NCI-H446 (cell line): ENCODE data around the gene CEP57.

Source experiments
- DNase-seq, 2 experiments: peaks; one replicate each; lab custom pipeline; 2025; lab: John Stamatoyannopoulos, UW

Gene CEP57

DNA sequence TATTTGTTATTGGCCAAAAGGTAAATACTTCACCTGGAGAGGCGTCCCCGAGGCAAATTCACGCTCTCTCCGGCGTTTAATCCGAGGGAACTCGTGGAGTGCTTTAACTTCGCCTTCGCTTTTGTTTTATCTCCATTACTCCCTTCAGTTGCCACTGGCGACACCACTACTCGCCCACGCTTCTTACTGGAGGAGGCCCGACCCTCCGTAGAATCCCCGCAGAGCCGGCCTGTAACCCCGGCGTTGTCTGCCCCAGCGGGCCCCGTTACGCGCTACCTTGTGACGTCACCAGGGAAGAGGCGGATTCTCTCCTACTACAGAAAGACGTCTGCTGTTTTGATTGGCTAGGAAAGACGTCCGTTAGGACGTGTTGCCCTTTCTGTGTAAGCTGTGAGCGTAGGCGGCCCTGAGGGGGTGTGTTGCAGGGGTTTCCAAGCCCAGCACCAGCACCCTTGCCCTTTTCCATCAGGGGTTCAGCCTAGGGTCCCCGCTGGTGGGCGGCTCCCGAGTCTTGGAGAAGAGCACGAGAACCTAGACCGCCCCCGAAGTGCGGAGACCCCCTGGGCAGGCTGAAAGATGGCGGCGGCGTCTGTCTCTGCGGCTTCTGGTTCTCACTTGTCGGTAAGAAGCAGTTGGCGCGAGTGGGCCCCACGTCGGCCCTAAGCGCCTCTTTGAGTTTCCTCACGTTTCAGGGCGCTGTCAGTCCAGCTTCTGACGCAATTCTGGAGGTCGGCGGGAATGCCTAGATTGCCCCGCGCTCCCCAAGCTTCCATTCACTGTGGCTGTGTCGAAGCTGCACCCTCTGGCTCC is at the start of gene CEP57:
CEP57 (plus strand) TSS at position 376 of the 810 bp plus-strand sequence; CDS start at position 577, 201 bp downstream.
- DNase-seq, result peak; percentile 98 to 99

DNA sequence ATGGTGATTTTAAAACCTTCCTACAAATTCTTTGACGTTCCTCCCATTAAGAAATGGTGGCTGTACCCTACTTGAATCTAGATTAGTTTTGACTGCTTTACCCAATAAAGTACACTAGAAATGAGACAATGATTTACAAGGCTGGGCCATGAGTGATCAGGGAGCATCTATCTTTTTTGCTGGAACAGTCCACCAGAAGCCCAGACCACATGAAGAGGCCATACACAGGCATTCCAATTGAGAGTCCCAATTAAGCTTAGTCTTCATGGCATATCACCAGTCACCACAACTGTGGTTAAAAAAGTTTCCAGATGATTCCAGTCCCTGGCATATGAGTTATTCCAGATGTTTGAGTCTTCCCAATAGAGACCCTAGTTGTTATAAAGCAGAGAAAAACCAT is 40.2 kb upstream of the CEP57 start:
- no peak for DNase-seq

GRCh38 chr11:95751515-95751914 is 38.8 kb upstream of the CEP57 start:
- no peak for DNase-seq

GRCh38 chr11:95760941-95761340 is 29.4 kb upstream of the CEP57 start:
- DNase-seq, result peak in 1 of 2 experiments; percentile 44

DNA sequence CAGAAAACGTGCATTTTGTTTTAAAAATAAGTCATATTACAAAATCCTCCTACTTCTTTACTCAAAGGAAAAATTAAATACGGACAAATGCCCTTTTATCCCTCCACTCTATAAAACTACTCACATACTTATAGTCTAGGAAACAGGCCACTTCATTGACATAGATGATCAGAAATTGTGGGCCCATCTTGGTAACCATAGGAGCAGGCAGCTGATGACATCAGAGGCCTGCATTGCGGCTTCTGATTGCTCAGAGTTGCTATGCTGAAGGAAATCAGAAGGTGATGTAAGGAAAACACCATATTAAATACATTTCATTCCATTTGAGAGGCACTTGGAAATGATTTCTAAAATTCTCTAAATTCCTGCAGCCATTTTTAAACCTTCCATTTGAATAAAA is 27.8 kb upstream of the CEP57 start:
- DNase-seq, result no peak

- DNase-seq, result peak; percentile 49 to 76
Observed at GRCh38 chr11:95764267-95764898, 25.9 kb upstream of the CEP57 start.

DNA sequence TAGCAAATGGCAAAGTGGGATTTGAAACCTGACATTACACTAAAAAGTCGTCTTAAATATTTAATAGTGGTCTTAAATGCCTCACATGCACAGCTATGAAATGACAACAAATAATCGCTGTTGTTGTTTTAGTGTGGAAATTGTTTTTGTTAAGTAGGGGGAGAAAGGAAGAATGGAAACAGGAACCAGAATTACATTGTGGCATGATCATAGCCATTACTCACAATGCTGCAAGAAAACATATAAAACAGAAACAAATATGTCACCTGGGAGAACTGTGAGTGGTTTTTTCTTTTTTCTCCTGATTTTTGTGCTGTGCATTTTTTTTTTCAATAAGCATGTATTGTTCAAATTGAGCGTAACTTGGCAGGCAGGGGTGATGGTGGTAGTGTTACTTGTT is 23.6 kb upstream of the CEP57 start:
- no peak for DNase-seq

GRCh38 chr11:95767498-95767897 is 22.8 kb upstream of the CEP57 start:
- no peak for DNase-seq

- no peak for DNase-seq
Observed at GRCh38 chr11:95768521-95768920, 21.8 kb upstream of the CEP57 start.

DNA sequence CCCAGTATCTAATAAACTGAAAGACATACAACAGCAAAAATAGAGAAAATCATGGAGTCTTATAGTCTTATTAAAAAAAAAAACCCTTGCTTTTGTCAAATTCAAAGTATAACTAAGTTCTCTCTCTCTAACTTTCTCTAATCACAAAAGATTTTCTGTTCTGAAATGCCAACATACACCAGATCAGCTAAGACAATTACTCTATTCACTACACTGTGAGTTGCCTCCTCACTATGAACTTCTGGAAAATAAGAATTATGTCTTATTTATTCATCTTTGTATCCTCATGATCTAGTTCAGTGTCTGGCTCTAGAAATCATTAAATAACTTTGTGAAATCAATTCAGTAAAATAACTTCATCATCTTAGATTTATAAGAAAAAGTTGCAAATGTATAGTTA is 13.4 kb upstream of the CEP57 start:
- DNase-seq, result no peak

DNA sequence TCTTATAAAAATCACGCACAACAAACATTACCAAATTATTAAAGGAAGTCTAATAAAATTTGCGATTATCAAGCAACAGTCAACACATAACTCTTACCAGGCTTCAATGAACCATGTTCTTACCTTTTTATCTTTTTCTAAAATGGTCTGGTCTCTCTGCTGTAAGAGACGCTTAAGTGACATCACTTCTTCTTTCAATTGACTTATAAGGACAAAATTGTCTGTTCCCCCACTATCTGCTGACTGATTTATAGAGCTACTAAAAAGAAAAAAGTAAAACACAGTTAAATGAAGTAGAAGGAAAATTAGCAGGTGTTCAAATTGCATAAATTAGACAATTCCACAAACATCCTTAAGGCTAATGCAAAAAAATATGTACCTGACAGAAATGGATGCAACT is 11.6 kb upstream of the CEP57 start:
- no peak for DNase-seq

DNA sequence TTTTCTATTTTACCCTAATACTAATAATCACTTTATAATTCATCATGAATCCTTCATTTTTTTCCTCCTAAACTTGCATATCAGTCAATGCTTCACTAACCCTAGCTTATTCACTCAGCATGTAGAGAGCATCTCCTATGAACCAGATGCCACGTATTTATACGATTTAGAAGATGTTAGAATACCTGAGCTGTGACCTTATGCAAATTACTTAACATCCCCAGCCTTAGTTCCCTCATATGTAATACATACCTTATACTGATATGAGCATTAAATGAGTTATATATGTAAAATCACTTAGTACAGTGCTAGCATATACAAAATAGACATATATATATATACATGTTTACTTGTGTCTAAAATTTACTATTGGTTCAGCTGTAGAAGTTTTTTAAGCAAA is 9.8 kb upstream of the CEP57 start:
- no peak for DNase-seq

GRCh38 chr11:95788921-95789505 is 1.3 kb upstream of the CEP57 start:
- peak in 1 of 2 experiments; percentile 49 for DNase-seq

GRCh38 chr11:95789506-95790122 is 684 bp upstream of the CEP57 start, which contains the start of gene FAM76B:
Gene FAM76B, minus strand, starts transcription at chr11:95789782. Its CDS starts 304 bp downstream, at chr11:95789478.
- peak; percentile 99 for DNase-seq

DNA sequence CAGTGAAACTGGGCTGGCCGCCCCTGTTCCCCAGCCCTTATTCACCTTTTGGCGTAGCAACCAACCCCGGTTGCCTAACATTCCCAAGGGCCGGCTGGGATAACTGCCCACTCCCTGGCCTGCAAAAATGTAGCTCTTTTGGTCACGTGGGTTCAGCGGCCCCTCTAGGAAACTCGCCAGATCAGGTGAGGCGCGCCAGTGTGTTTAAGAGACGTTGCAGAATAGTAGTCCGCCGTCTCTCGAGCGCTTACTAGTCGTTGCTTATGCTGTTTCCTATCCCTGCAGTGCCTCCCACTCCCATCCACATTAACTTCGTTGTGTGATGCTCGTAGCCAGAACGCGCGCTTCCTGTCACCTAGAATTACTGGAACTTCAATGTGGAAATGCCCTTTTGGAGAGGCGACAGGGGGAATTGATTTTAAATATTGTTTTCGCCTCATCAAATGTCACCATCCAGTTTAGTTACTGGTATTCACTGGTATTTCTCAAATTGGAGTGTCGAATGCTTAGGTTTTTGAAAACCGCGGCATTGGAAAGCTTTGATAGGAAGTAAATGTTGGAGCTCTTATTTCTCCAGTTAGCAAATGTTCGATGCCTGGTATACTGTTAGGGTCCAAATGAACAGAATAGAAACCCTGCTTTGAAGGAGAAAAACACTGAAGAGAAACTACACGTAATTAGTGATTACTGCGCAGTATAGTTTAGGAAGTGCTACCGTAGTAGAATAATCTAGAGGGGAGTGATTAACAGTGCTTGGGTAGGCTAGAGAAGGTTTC is 823 bp downstream of the CEP57 start:
- DNase-seq, result peak; percentile 35 to 49

DNA sequence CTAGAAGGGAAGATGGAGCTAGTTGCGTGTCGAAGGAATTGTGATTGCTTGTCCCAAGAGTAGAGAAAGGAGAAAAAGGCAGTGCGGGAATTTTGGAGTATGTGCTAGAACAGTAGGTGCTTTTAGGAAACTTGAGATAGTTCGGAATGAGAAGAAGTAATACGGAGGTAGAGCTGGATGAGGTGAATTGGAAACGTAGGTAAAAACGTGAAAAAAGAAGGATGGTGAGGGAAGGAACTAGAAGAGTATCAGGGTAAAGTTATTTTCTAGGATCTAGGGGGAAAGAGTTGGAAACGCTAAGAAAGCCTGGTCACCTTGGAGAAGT is 1.4 kb downstream of the CEP57 start:
- no peak for DNase-seq

- DNase-seq, result no peak
Observed at GRCh38 chr11:95792200-95792599, 1.9 kb downstream of the CEP57 start.

DNA sequence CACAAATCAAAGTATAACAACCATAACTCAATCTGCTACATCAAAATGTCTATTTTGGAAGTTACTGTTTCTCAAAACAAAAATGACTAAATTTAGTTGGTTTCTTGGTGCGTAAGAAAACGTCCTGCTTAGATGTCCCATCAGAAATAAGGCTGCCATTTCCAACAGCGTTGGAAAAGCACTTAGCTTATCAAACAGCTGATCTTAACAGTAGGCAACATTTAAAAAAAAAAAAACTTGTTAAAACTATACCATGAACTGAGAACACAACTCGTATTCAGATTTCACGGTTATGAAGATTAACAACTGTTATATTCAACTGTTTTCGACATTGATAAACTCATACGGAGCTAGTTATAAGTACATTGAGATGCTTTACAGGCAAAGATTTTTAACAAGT is 2.4 kb downstream of the CEP57 start:
- no peak for DNase-seq

DNA sequence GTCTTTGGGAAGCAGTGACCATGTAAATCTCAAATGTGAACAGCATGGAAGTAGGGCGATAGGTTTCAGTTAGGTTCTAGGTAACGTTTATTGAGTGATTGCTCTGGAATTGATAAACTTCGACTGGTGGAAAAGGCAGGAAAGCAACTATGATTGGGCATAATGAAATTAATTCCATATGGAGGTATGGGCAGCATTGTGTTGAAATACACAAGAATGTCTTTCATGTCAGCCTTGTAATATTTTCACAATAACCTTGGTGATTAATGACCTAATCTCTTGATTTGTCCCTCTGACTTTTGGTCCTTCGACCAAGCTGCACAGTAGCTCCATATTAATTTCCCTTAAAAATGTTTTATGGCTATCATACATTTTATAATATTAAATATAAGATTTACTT is 2.8 kb downstream of the CEP57 start:
- DNase-seq, result no peak

GRCh38 chr11:95794086-95794485 is 3.8 kb downstream of the CEP57 start:
- no peak for DNase-seq

- DNase-seq, result no peak
Observed at GRCh38 chr11:95795627-95796295, 5.5 kb downstream of the CEP57 start.
